GM23338 (cell line): ENCODE data around the gene LYST.

Source experiments
- CTCF ChIP-seq, 2 experiments: fragments of 200-600 bp in 1 of 2; sonication (generic) in 1 of 2; conservative IDR thresholded peaks; 2 replicates each; pipeline versions ENCODE4 v1.5.1 to v1.6.1; 2016 to 2017; ENCODE audit warnings: antibody characterized with exemption in 2 of 2, low read depth in 2 of 2, mild to moderate bottlenecking in 2 of 2, moderate library complexity in 1 of 2
- ETS1 ChIP-seq: IDR thresholded peaks from 2 replicates; pipeline ENCODE4 v1.6.1; 2016; ENCODE audit warnings: antibody characterized with exemption
- EZH2phosphoT487 ChIP-seq: fragments of 200-600 bp; sonication (generic); IDR thresholded peaks from one replicate; pipeline ENCODE4 v1.8.1; 2018; ENCODE audit warnings: antibody characterized with exemption; ENCODE audit not compliant: unreplicated experiment
- POLR2AphosphoS5 ChIP-seq: IDR thresholded peaks from 2 replicates; pipeline ENCODE4 v1.6.1; 2016; ENCODE audit warnings: antibody characterized with exemption, low read depth
- REST ChIP-seq: IDR thresholded peaks from one replicate; pipeline ENCODE4 v1.6.1; 2018; ENCODE audit warnings: antibody characterized with exemption; ENCODE audit not compliant: unreplicated experiment

DNA sequence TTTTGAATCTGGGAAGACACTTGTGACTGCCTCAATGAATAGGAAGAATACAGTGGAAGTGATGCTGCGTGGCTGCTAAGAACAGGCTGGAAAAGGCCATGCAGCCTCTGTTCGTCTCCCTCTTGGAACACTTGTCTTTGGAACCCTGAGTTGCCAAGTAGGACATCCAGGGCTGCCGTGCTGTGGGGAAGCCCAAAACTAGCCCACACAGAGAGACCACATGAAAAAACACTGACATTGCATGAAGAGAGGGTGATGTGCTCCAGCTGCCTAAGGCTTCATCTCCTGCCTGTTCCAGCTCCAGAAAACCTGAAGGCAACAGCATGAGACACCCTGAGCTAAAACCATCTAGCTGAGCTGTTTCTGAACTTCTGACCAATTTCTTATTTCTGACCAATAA lies 156.0 kb downstream of the LYST start:
- TF ChIP-seq CTCF (conservative IDR thresholded peaks at IDR 0.05; ENCODE audit: low read depth in 2 of 2) (no peak), POLR2AphosphoS5 (no peak), REST (no peak), ETS1 (no peak), EZH2phosphoT487 (no peak)
